Sigmoid colon (tissue), 4 donors: ENCODE measurements around the gene ADARB2.

Experiments
- CTCF ChIP-seq, 4 experiments: fragments of 450-650 bp in 3 of 4; fragments of 200-600 bp in 1 of 4; IDR thresholded peaks; one replicate each; pipeline ENCODE4 v1.5.1; 2016 to 2019; ENCODE audit warnings: antibody characterized with exemption in 4 of 4, mild to moderate bottlenecking in 3 of 4, moderate library complexity in 2 of 4
- POLR2A ChIP-seq, 2 donors: fragments of 450-650 bp; IDR thresholded peaks; one replicate each; pipeline ENCODE4 v1.6.1; 2016; ENCODE audit warnings: antibody characterized with exemption in 2 of 2, mild to moderate bottlenecking in 2 of 2, moderate library complexity in 2 of 2
- POLR2AphosphoS5 ChIP-seq, 4 donors: sonication (generic); formaldehyde crosslinking; IDR thresholded peaks; one replicate each; pipeline ENCODE4 v1.6.1; 2017; ENCODE audit warnings: antibody characterized with exemption in 4 of 4

DNA sequence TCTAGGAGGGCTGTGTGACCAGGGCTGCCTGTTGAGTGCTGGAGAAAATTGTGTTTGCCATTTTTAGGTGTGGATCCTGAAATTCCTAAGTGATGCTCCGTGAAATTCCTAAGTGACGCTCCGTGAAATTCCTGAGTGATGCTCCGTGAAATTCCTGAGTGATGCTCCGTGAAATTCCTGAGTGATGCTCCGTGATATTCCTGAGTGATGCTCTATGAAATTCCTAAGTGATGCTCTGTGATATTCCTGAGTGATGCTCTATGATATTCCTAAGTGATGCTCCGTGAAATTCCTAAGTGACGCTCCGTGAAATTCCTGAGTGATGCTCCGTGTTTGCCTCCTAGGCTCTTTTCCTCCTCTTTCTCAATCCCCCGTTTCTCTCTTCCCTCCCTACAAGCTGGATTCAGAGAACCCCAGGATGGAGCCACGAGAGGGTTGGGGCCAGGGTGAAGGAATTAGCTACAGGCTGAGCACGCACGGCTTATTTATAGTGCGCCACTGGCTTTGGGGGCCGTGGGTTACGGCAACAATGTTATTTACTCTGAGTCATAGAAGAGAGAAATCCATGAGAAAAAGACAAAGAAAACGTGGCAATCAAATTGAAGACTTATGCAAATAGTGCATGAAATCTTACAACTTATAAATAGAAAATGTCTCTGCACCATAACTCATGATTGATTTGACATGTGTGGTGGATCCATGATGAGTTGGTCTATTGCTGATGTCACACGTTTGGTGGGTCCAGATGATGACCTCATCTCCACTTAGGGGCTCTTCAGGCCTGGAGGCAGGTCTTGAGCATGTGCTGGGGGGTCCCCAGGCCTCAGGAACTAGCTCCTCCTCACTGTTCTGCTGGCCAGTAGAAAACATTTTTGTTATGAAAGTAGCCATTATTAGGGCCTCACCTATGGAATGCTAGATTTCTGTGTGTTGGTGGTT is 456.6 kb downstream of the ADARB2 start:
- TF ChIP-seq POLR2AphosphoS5 (IDR thresholded peaks at IDR 0.05), result no peak
- no peak for TF ChIP-seq CTCF (IDR thresholded peaks at IDR 0.05)
- no peak for TF ChIP-seq POLR2A (IDR thresholded peaks at IDR 0.05)
